HepG2 (cell line): Measurements from ENCODE around the gene ANXA11. TPM values are rescaled to one million over a fixed set of nuclear protein-coding genes. Genes with fewer than 3 reads are reported as not detected.
"Not testable (repeated sequence)": the region's sequence is repeated elsewhere in the genome, so short reads cannot be mapped to it uniquely, and the experiment has no call there.

ENCODE experiments used
- ATAC-seq: fragments of 200-7000 bp; cut with Tn5 transposase; 3 replicates; pipeline ENCODE4 v1.9.1; 2020; ENCODE audit warnings: mild to moderate bottlenecking, moderate library complexity
- BruUV-seq: library from RNA; stranded (reverse); fragments of 400-500 nt; replicated peaks from 2 replicates; lab custom pipeline; 2021; lab: Mats Ljungman, UMichigan
- CTCF ChIA-PET: fragments of 300-600 bp; formaldehyde crosslinking; extraction: SDS; loops from one replicate; lab custom pipeline; 2021; ENCODE audit warnings: low total read pairs, inconsistent platforms, low intra/inter-chr PET ratio; lab: Yijun Ruan, JAX
- POLR2A ChIA-PET: fragments of 350-600 bp; sonication (Branson Sonifier 250); formaldehyde crosslinking; loops from one replicate; lab custom pipeline; 2020; ENCODE audit warnings: antibody characterized with exemption, inconsistent platforms; lab: Yijun Ruan, JAX
- DNase-seq: peaks from one replicate; pipeline ENCODE4 v3.0.0-alpha.2; 2015; ENCODE audit warnings: low spot score
- FAIRE-seq: peaks from 3 replicates; lab custom pipeline; 2011; peaks lifted over from hg19 to GRCh38; lab: Jason Lieb, UNC
- H2AFZ ChIP-seq: one replicate; pipeline ENCODE4 v1.6.1; 2011; ENCODE audit warnings: low read length, inconsistent platforms
- H3K27ac ChIP-seq: fragments of 300-600 bp; 3 replicates; pipeline ENCODE4 v1.8.0; 2011; ENCODE audit warnings: mixed run types, mild to moderate bottlenecking, mixed read lengths, low read length, inconsistent platforms; ENCODE audit not compliant: insufficient read depth; ENCODE audit errors: extremely low read length
- H3K27me3 ChIP-seq, 2 experiments: fragments of 200-600 bp in 1 of 2; 2 replicates in 1 of 2; 3 replicates in 1 of 2; pipeline versions ENCODE4 v1.6.0 to v1.8.0; 2011; ENCODE audit warnings: low read length in 2 of 2, mild to moderate bottlenecking in 2 of 2, moderate library complexity in 2 of 2, inconsistent platforms in 1 of 2; ENCODE audit not compliant: insufficient read depth in 2 of 2, control insufficient read depth in 1 of 2
- H3K36me3 ChIP-seq, 2 experiments: fragments of 200-600 bp in 1 of 2; replicated peaks in 1 of 2; 2 replicates in 1 of 2; 3 replicates in 1 of 2; pipeline versions ENCODE4 v1.5.1 to v1.8.0; 2011; ENCODE audit warnings: low read length in 2 of 2, inconsistent platforms in 1 of 2; ENCODE audit not compliant: insufficient read depth in 2 of 2, control insufficient read depth in 1 of 2
- H3K4me1 ChIP-seq: 2 replicates; pipeline ENCODE4 v1.5.1; 2012; ENCODE audit warnings: low read length, inconsistent platforms; ENCODE audit not compliant: insufficient read depth
- H3K4me2 ChIP-seq: 2 replicates; pipeline ENCODE4 v1.6.0; 2011; ENCODE audit warnings: low read depth, low read length, inconsistent platforms
- H3K4me3 ChIP-seq, 3 experiments: fragments of 200-600 bp in 1 of 3; sonication (generic), shearing (Covaris generic) in 1 of 3; replicated peaks in 1 of 3; 2 replicates each; pipeline ENCODE4 v1.5.1; 2011 to 2016; ENCODE audit warnings: low read length in 3 of 3, inconsistent platforms in 2 of 3, low read depth in 2 of 3, mild to moderate bottlenecking in 2 of 3, control low read depth in 1 of 3, mixed read lengths in 1 of 3; ENCODE audit not compliant: insufficient read depth in 1 of 3
- H3K79me2 ChIP-seq: one replicate; pipeline ENCODE4 v1.6.1; 2011; ENCODE audit warnings: low read length, inconsistent platforms; ENCODE audit not compliant: insufficient read depth
- H3K9ac ChIP-seq: 2 replicates; pipeline ENCODE4 v1.6.0; 2011; ENCODE audit warnings: mild to moderate bottlenecking, low read depth, low read length, inconsistent platforms; ENCODE audit not compliant: insufficient read depth
- H3K9me3 ChIP-seq: 2 replicates; pipeline ENCODE4 v1.5.1; 2012; ENCODE audit warnings: mild to moderate bottlenecking, low read length
- H4K20me1 ChIP-seq: 2 replicates; pipeline ENCODE4 v1.6.0; 2011; ENCODE audit warnings: inconsistent platforms, mild to moderate bottlenecking, low read length, moderate library complexity; ENCODE audit not compliant: insufficient read depth
- ETV5 ChIP-seq: IDR thresholded peaks from 2 replicates; pipeline ENCODE4 v1.6.1; 2018; ENCODE audit warnings: missing biosample characterization, missing genetic modification reagents, inconsistent platforms, borderline replicate concordance
- FOSL2 ChIP-seq: sonication (generic); formaldehyde crosslinking; IDR thresholded peaks from 2 replicates; pipeline ENCODE4 v1.4.0; 2020; ENCODE audit warnings: missing genetic modification reagents
- GABPA ChIP-seq, 2 experiments: IDR thresholded peaks; 2 replicates each; pipeline ENCODE4 v1.6.1; 2011 to 2016; ENCODE audit warnings: low read depth in 2 of 2, low read length in 1 of 2, missing biosample characterization in 1 of 2, missing genetic modification characterization in 1 of 2
- GABPB1 ChIP-seq: IDR thresholded peaks from 2 replicates; pipeline ENCODE4 v1.6.1; 2016; ENCODE audit warnings: mild to moderate bottlenecking, missing genetic modification reagents, moderate library complexity, missing compliant biosample characterization
- MAFK ChIP-seq, 2 experiments: IDR thresholded peaks in 1 of 2; conservative IDR thresholded peaks in 1 of 2; 2 replicates each; pipeline ENCODE4 v1.6.1; 2011; ENCODE audit warnings: improper control_type of control experiment in 2 of 2, low read length in 2 of 2
- NFE2L2 ChIP-seq: fragments of 150-350 bp; IDR thresholded peaks from 2 replicates; pipeline ENCODE4 v1.6.1; 2014; ENCODE audit warnings: low read length
- NR2C2 ChIP-seq: sonication (generic); formaldehyde crosslinking; IDR thresholded peaks from 2 replicates; pipeline ENCODE4 v1.4.0; 2020; ENCODE audit warnings: missing genetic modification reagents, mild to moderate bottlenecking, moderate library complexity, borderline replicate concordance
- POLR2G ChIP-seq: fragments of 200-400 bp; formaldehyde crosslinking; IDR thresholded peaks from 2 replicates; pipeline ENCODE4 v1.6.1; 2018; ENCODE audit warnings: mild to moderate bottlenecking, low read depth, low read length, moderate library complexity
- TCF7L2 ChIP-seq: IDR thresholded peaks from 2 replicates; pipeline ENCODE4 v1.6.1; 2011; ENCODE audit warnings: mild to moderate bottlenecking, low read depth, low read length, moderate library complexity
- WGBS: methylation state at CpG from one replicate; pipeline ENCODE4 v1.1.6; 2017; ENCODE audit warnings: low lambda C conversion rate; 5-methylcytosine and 5-hydroxymethylcytosine counted together
- in situ Hi-C: cut with HindIII; loops from 2 replicates; pipeline ENCODE4 v1.10.0; 2017; ENCODE audit warnings: low pct_unique_long_range_greater_than_20kb; ENCODE audit not compliant: extremely low pct_ligation_motif_present
- intact Hi-C: fragments of 100-400 bp; cut with micrococcal nuclease; formaldehyde crosslinking; loops from one replicate; pipeline ENCODE4 v1.10.0; 2022; ENCODE audit not compliant: unreplicated experiment
- polyA plus RNA-seq, 8 experiments: library from polyadenylated mRNA; depleted of rRNA in 3 of 8; stranded (reverse) in 7 of 8; unstranded in 1 of 8; fragments of >200 nt; fragmentation: Illumina TruSeq in 4 of 8; extraction: Trizol in 4 of 8; gene quantifications; 2 replicates each; pipeline versions ENCODE4 v1.2.1 to v1.2.3, GENCODE V29; 2011 to 2016; ENCODE audit warnings: low read depth in 4 of 8, missing spikeins in 1 of 8, mixed read lengths in 1 of 8; ENCODE audit not compliant: insufficient read depth in 1 of 8
- total RNA-seq, 5 experiments: library from RNA; depleted of rRNA; stranded (reverse); fragments of >200 nt; fragmentation: Illumina TruSeq; extraction: Trizol; gene quantifications; 2 replicates each; pipeline ENCODE4 v1.2.3, GENCODE V29; 2016; ENCODE audit warnings: low read depth in 1 of 5
- TF ChIP-seq, protein P1 (sequence below): sonication (generic); formaldehyde crosslinking; IDR thresholded peaks from 2 replicates; pipeline ENCODE4 v1.5.0; 2020; ENCODE audit warnings: mild to moderate bottlenecking, missing genetic modification reagents

ANXA11 gene
- total and polyA plus RNA-seq, 2 of the 13 experiments (the other 11 are each of a cell fraction or from before 2014, with no cell fraction given) = 30.6 to 51.5 TPM

DNA sequence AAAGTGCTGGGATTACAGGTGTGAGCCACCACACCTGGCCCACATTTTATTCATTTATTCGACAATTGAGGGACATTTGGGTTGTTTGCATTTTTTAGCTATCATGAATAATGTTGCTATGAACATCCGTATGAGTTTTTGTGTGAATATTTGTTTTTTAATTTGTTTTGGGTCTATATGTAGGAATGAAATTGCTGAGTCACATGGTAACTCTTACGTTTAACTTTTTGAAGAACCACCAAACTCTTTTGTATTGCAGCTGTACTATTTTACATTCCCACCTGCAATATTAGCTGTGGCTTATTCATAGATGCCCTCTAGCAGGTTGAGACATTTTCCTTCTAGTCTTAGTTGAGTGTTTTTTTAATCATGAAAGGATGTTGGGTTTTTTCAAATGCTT is 58.4 kb downstream of the ANXA11 start:
- intact Hi-C loops = loop anchor here (10.0 kb wide), 1 partner anchor 58 kb away; the partner anchor contains the start of gene ANXA11
- no peaks in the 10 kb centered on the region for H4K20me1 ChIP-seq
- POLR2A ChIA-PET = interaction anchor here (0.6 kb wide), 1 partner anchor 19 kb away, joined by 4 read pairs; no protein-coding TSS in a partner anchor
- 0 out of 5 replicates have a peak, but pooled peaks cover 0 to 4% of the 10 kb centered on the region in 2 experiments for H3K27me3 ChIP-seq
- H3K79me2 ChIP-seq = no peaks in the 10 kb centered on the region
- no peak overlapping the region for H2AFZ ChIP-seq
- H3K9me3 ChIP-seq = no peaks in the 10 kb centered on the region
- ATAC-seq = no peak
- no peak overlapping the region for H3K27ac ChIP-seq
- no peak overlapping the region for H3K9ac ChIP-seq
- peaks cover 25% of the 10 kb centered on the region for H3K4me1 ChIP-seq
- 93% methylated on average over 3 of the region's 3 CpGs for WGBS
- peak; percentile 7 to 20; a peak in 1 of 4 replicates for TF ChIP-seq MAFK (conservative IDR thresholded peaks at IDR 0.05 in 1 of 2, IDR thresholded peaks at IDR 0.05 in 1 of 2; ENCODE audit: low read length in 2 of 2)
- no peak for TF ChIP-seq TCF7L2
- peak; percentile 73 for TF ChIP-seq NFE2L2
- TF ChIP-seq, all 625 proteins: peak for 2
- DNase-seq (no peak), FAIRE-seq (no peak)
- in situ Hi-C loops = no loop called here
- CTCF ChIA-PET = no interaction called here
- H3K36me3 ChIP-seq = no peaks in the 10 kb centered on the region
- BruUV-seq = no TSS peak
- H3K4me3 ChIP-seq = no peak overlapping the region
- no peak overlapping the region for H3K4me2 ChIP-seq

DNA sequence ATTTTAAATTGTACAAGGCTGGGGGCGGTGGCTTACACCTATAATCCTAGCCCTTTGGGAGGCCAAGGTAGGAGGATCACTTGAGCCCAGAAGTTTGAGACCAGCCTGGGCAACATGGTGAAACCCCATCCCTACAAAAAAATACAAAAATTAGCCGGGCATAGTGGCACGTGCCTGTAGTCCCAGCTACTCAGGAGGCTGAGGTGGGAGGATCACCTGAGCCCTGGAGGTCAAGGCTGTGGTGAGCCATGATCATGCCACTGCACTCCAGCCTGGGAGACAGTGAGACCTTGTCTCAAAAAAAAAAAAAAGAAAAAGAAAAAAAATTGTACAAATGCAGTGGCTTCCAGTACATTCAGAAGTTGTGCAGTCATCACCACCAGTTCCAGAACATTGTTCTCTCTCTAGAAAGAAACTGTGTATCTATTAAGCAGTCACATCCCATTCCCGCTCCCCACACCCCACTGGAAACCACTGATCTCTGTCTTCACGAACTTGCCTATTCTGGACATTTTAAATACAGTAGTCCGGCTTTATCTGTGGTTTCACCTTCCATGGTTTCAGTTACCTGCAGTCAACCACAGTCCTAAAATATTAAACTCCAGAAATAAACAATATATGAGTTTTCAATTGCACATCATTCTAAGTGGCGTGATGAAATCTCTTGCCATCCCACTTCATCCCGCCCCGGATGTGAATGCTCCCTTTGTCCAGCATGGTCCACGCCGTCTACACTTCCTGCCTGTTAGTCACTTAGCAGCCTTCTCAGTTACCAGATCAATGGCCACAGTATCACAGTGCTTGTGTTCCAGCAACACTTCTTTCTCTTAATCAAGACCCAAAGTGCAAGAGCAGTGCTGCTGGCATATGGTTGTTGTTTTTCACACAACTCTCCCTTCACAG is 59.7 kb downstream of the ANXA11 start:
- WGBS = 54% methylated on average over 11 of the region's 11 CpGs
- ATAC-seq = 0 out of 3 replicates have a peak, but pooled peaks have one; percentile 13
- H3K9me3 ChIP-seq; H3K27ac ChIP-seq; FAIRE-seq; H3K27me3 ChIP-seq; CTCF ChIA-PET; H4K20me1 ChIP-seq; H3K36me3 ChIP-seq; H3K4me3 ChIP-seq; H3K4me2 ChIP-seq; H3K9ac ChIP-seq; H3K79me2 ChIP-seq; in situ Hi-C loops; TF ChIP-seq GABPA (IDR thresholded peaks at IDR 0.05; ENCODE audit: low read depth, low read length): not testable (repeated sequence)
- POLR2A ChIA-PET = interaction anchor here (1.2 kb wide), 1 partner anchor 60 kb away, joined by 3 read pairs; the partner anchor contains the start of gene ANXA11
- H3K4me1 ChIP-seq = peaks cover 30% of the 10 kb centered on the region
- peak; percentile 13 for DNase-seq
- 0 out of 2 replicates have a peak, but pooled peaks have one; percentile 17 for TF ChIP-seq FOSL2
- peak; percentile 64; the same call in 1 of the 2 replicates for TF ChIP-seq ETV5 (CRISPR knock-in tag)
- TF ChIP-seq, protein P1, sequence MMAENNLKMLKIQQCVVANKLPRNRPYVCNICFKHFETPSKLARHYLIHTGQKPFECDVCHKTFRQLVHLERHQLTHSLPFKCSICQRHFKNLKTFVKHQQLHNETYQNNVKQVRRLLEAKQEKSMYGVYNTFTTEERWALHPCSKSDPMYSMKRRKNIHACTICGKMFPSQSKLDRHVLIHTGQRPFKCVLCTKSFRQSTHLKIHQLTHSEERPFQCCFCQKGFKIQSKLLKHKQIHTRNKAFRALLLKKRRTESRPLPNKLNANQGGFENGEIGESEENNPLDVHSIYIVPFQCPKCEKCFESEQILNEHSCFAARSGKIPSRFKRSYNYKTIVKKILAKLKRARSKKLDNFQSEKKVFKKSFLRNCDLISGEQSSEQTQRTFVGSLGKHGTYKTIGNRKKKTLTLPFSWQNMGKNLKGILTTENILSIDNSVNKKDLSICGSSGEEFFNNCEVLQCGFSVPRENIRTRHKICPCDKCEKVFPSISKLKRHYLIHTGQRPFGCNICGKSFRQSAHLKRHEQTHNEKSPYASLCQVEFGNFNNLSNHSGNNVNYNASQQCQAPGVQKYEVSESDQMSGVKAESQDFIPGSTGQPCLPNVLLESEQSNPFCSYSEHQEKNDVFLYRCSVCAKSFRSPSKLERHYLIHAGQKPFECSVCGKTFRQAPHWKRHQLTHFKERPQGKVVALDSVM (CRISPR knock-in tag) = peak; percentile 53; the same call in 1 of the 2 replicates
- TF ChIP-seq POLR2G = 0 out of 2 replicates have a peak, but pooled peaks have one; percentile 32
- TF ChIP-seq GABPB1 = peak; percentile 44; the same call in 1 of the 2 replicates
- peak; percentile 37; the same call in 1 of the 2 replicates for TF ChIP-seq GABPA (CRISPR knock-in tag; IDR thresholded peaks at IDR 0.05; ENCODE audit: low read depth)
- TF ChIP-seq NR2C2 = peak; percentile 51; the same call in 1 of the 2 replicates
- TF ChIP-seq, all 625 proteins: peak for 7; not testable (repeated sequence) for 618
- H2AFZ ChIP-seq, BruUV-seq: not testable (repeated sequence)
- intact Hi-C loops = loop anchor here (10.0 kb wide), 1 partner anchor 59 kb away; the partner anchor contains the start of gene ANXA11
